OCI-LY1 (cell line): ENCODE data around the gene SEC14L1.

Experiments
- EZH2 ChIP-seq: fragments of 200-600 bp; sonication (generic), shearing (Covaris generic); IDR thresholded peaks from 2 replicates; pipeline ENCODE4 v1.8.0; 2017; ENCODE audit warnings: borderline replicate concordance, mixed run types, mild to moderate bottlenecking, antibody characterized with exemption, low read length, moderate library complexity, mixed read lengths
- TF ChIP-seq, protein P1 (sequence below): fragments of 200-600 bp; sonication (generic), shearing (Covaris generic); IDR thresholded peaks from 2 replicates; pipeline ENCODE4 v1.5.1; 2017; ENCODE audit warnings: mild to moderate bottlenecking, antibody characterized with exemption, low read length, moderate library complexity, mixed read lengths

DNA sequence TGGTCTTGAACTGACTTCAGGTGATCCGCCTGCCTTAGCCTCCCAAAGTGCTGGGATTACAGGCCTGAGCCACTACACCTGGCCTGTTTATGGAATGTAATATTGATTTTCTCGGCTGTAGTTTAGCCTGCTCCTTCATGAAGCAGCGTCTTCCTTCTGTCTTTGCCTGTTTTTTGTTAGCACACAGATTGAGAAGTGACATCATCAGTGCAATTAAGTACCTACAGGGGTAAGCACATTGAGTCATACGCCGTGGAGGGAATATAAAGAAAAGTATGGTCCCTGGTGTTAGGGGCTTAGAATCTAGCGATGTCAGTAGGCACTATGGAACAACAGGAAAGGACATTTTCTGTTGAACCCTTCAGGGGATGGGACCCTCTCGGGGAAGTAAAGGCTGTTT, 48.7 kb upstream of the SEC14L1 start:
- TF ChIP-seq, protein P1, sequence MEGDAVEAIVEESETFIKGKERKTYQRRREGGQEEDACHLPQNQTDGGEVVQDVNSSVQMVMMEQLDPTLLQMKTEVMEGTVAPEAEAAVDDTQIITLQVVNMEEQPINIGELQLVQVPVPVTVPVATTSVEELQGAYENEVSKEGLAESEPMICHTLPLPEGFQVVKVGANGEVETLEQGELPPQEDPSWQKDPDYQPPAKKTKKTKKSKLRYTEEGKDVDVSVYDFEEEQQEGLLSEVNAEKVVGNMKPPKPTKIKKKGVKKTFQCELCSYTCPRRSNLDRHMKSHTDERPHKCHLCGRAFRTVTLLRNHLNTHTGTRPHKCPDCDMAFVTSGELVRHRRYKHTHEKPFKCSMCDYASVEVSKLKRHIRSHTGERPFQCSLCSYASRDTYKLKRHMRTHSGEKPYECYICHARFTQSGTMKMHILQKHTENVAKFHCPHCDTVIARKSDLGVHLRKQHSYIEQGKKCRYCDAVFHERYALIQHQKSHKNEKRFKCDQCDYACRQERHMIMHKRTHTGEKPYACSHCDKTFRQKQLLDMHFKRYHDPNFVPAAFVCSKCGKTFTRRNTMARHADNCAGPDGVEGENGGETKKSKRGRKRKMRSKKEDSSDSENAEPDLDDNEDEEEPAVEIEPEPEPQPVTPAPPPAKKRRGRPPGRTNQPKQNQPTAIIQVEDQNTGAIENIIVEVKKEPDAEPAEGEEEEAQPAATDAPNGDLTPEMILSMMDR: no peak
- no peak for TF ChIP-seq EZH2
